GM19328 (cell line): ENCODE results near the gene FLYWCH1.

ENCODE experiments used
- ATAC-seq: cut with Tn5 transposase; IDR thresholded peaks from one replicate; pipeline ENCODE4 v1.9.1; 2021; ENCODE audit warnings: mild to moderate bottlenecking, moderate library complexity; ENCODE audit not compliant: unreplicated experiment

The FLYWCH1 gene

GRCh38 chr16:2981177-2981898 lies 69.6 kb downstream of the FLYWCH1 start:
- ATAC-seq: no peak

- ATAC-seq: no peak
These were observed 70.1 kb downstream of the FLYWCH1 start for GRCh38 chr16:2981899-2982250.

- ATAC-seq: no peak
These were observed 70.7 kb downstream of the FLYWCH1 start for GRCh38 chr16:2982402-2982801.

DNA sequence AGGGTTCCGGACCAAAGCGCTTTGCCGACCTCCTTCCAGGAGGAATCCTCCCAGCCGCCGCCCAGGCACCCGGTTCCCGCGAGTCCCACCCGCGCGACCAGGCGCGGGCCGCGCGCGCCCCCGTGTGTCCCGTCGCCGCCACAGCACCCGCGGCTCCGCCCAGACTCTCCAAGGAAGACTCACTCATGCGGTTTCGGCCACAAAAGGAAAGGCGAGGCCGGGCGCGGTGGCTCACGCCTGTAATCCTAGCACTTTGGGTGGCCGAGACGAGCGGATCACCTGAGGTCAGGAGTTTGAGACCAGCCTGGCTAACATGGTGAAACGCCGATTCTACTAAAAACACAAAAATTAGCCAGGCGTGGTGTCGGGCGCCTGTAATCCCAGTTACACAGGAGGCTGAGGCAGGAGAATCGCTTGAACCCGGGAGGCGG lies 72.0 kb downstream of the FLYWCH1 start:
- ATAC-seq: no peak

DNA sequence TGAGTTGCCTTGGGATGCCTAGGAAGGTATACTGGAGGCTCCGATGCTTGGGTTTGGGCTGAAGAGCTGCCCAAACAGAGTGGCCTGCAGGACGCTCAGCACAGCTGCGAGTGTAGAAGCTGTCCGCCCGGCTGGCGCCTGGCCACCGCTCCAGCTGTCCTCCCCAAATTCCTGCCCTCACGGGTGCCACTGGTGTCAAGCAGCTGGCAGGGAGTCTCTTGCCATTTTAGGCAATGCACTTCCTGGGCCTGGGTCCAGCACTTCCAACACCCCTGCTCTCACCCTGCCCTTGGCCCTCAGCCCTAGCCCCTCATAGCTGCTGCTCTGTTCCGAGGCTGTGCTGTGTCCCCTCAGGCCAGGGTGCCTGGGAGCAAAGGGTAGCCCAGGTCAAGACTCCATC lies 73.7 kb downstream of the FLYWCH1 start:
- no peak for ATAC-seq

GRCh38 chr16:2985893-2986355 lies 74.2 kb downstream of the FLYWCH1 start:
- ATAC-seq: no peak

DNA sequence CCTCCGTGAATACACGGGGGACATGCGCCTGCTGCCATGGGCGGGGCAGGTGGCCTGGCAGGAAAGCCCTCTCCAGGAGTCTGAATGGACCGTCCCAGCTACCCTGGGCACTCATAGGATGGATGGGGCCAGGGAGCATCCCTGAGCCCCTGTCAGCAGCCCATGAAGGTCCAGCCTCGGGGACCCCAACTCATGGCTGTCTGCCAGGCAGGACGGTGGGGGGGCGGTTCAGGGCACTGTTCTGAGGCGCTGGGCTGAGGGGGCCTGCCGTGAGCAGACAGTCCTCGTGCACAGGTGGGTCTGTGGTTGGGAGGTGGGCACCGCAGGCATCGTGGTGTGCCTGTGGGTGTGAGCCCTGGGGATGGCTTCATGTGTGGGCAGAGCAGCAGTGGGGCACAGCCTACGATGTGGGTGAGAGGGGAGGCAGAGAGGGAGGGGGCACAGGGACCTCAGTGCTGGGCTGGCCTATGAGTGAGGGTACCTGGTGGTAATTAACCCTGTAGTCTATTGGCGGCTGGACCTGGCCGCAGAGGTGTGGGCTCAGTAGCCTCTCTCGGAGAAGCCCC lies 75.0 kb downstream of the FLYWCH1 start:
- no peak for ATAC-seq

- ATAC-seq: no peak
These were observed 75.6 kb downstream of the FLYWCH1 start for GRCh38 chr16:2987286-2987685.

DNA sequence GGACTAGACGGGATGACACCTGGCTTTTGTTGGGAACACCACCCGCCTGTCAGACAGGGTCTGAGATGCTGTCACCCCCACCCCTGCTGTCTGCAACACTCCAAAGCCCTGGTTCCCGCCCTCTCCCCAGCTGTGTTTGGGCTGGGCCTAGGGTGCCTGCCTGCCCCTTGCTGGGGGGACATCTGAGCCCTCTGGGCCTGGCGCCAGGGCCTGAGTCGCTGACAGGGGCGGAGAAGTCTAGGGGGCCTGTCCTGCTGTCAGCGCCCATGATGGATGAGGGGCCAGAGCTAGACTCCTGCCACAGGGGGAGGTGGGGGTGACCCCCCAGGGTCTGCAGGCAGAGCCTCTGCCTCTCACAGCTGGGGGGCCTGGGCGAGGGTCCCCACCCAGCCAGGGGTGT lies 76.1 kb downstream of the FLYWCH1 start:
- ATAC-seq: no peak

DNA sequence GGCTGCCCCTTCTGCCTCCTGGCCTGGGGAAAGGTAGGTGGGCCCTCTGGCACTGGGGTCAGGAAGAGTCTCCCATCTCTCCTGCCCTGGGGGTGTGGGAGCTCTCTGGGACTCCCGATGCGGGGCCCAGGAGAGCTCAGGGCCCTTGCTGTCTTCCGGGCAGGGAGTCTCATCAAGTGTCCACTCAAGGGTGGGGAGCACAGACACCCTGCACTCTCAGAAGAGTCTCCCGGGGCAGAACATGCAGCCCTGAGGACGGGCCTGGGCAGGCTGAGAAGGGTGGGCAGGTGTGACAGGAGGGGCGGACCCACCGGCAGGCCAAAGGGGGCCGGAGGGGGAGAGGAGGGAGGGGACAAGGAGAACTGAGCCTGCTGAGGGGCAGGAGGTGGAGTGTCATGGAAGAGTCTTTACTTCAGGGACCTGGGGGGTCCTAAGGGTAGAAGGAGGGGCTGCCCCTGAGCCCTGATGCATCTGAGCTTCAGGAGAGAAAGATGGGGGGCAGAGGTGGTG lies 76.9 kb downstream of the FLYWCH1 start:
- no peak for ATAC-seq

DNA sequence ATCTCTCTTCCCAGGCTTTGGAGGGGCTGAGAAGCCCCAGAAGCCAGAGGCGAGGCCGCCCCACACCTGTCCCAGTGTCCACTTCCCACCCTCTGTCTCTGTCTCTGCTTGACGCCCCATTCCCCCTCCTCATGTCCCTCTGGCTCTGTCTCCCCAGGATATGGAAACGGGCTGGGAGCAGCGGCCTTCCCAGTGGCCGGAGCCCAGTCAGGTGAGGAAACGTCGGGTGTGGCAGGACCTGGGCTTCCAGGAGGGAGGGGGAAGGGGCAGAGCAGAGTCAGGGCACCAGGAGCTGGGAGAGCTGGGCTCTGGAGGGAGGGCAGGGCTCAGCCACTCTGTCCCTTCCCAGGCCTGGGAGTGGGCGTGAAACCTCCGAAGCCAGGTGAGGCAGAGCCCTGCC lies 79.2 kb downstream of the FLYWCH1 start:
- ATAC-seq: no peak

GRCh38 chr16:2991566-2992261 lies 80.0 kb downstream of the FLYWCH1 start:
- no peak for ATAC-seq

DNA sequence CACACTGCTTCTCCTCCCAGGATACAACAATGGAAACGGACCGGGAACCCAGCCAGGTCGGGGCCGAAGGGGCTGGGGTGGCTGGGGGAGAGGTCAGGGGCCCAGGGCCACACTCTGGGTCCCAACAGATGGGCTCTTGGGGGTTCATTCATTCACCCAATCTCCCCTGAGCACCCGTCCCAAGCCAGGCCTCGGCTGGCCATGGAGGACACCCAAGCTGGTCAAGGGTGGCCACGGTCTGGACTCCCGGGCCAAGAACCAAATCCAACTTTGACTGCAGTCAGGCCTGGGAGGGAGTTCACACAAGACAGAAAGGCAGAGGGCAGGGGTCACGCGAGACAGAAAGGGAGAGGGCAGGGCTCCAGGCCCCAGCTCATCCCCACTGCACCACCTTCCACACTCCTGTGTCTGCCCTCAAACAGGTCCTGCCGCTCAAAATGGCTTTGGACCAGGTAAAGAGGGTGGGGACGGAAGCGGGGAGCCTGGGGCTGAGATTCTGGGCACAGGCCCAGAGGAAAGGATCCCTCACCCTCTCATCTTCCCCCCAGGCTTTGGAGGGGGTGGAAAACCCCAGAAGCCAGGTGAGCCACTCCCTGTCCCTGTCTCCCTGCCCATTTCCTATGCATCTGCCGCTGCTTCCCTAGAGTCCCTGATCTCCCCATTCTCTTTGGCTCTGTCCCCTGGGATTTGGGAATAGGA lies 80.8 kb downstream of the FLYWCH1 start:
- no peak for ATAC-seq

GRCh38 chr16:2996298-2996697 lies 84.6 kb downstream of the FLYWCH1 start:
- no peak for ATAC-seq

DNA sequence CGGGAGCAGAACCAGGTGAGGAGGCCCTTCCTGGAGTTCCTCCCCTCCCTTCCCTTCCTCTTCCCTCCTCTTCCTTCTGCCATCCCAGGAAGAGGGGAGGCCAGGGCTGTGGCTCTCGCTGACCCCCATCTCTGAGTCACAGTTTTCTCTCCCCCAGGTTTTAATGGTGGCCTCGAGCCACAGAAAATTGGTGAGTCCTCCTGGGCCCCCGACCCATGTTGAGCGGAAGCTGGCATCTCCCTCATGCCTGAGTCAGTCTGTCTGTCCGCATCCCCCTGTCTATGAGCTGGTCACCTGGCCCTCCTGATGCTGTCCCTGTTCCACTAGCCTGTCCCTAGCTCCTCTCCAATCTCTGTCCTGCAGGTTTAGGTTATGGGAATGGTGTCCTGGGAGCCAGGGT lies 88.2 kb downstream of the FLYWCH1 start:
- ATAC-seq: no peak

DNA sequence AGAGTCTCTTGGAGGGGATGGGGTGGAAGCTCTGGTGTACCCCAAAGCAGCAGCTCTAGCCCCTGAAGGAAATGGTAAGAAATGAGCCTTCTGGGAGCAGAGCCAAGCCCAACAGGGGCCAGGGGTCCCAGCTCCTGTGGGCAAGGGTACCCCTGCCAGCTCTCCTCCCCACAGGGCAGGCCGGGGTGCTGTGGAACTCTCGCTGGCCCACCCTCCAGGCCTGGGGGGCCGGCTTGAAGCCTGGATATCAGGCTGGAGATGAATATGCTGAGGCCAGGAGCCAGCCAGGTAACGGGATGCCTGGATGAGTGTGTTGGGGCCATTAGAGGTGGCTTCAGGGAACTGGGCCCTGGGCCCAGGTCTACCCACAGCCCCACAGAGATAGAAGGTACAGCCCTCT lies 88.8 kb downstream of the FLYWCH1 start:
- no peak for ATAC-seq
